NCI-H146 (cell line): Measurements from ENCODE around the gene STMND1.

ENCODE experiments used
- DNase-seq: peaks from one replicate; lab custom pipeline; 2025; lab: John Stamatoyannopoulos, UW

The STMND1 gene

GRCh38 chr6:17098538-17098937, 3.3 kb upstream of the STMND1 start:
- no peak for DNase-seq

GRCh38 chr6:17099401-17100059, 2.3 kb upstream of the STMND1 start:
- DNase-seq, result no peak

GRCh38 chr6:17100806-17101205, 1.0 kb upstream of the STMND1 start:
- DNase-seq, result no peak

GRCh38 chr6:17102258-17102870, 514 bp downstream of the STMND1 start:
- no peak for DNase-seq

- no peak for DNase-seq
Observed at GRCh38 chr6:17103715-17104114, 1.9 kb downstream of the STMND1 start.

GRCh38 chr6:17107863-17108262, 6.0 kb downstream of the STMND1 start:
- DNase-seq, result no peak

- DNase-seq, result no peak
Observed at GRCh38 chr6:17115251-17116116, 13.6 kb downstream of the STMND1 start.

GRCh38 chr6:17116117-17116440, 14.2 kb downstream of the STMND1 start:
- no peak for DNase-seq

GRCh38 chr6:17120019-17120418, 18.2 kb downstream of the STMND1 start:
- no peak for DNase-seq

GRCh38 chr6:17125407-17125806, 23.6 kb downstream of the STMND1 start:
- DNase-seq, result no peak

- no peak for DNase-seq
Observed at GRCh38 chr6:17130786-17131185, 28.9 kb downstream of the STMND1 start.

- no peak for DNase-seq
Observed at GRCh38 chr6:17132967-17133366, 31.1 kb downstream of the STMND1 start.

- DNase-seq, result no peak
Observed at GRCh38 chr6:17138033-17138432, 36.2 kb downstream of the STMND1 start.

GRCh38 chr6:17144016-17144415, 42.2 kb downstream of the STMND1 start:
- DNase-seq, result no peak

- DNase-seq, result no peak
Observed at GRCh38 chr6:17149571-17149970, 47.7 kb downstream of the STMND1 start.

GRCh38 chr6:17150096-17150495, 48.2 kb downstream of the STMND1 start:
- DNase-seq, result no peak

- DNase-seq, result no peak
Observed at GRCh38 chr6:17151888-17152287, 50.0 kb downstream of the STMND1 start.

- DNase-seq, result no peak
Observed at GRCh38 chr6:17152703-17153102, 50.9 kb downstream of the STMND1 start.

- peak; percentile 58 for DNase-seq
Observed at GRCh38 chr6:17156112-17156921, 54.5 kb downstream of the STMND1 start.

- no peak for DNase-seq
Observed at GRCh38 chr6:17156966-17157365, 55.1 kb downstream of the STMND1 start.

- DNase-seq, result no peak
Observed at GRCh38 chr6:17157617-17158016, 55.8 kb downstream of the STMND1 start.

GRCh38 chr6:17159240-17159639, 57.4 kb downstream of the STMND1 start:
- DNase-seq, result no peak
